ENCODE measurements around the gene HBA1. TPM values are rescaled to one million over a fixed set of nuclear protein-coding genes. Genes with fewer than 3 reads are reported as not detected.
A peak's percentile ranks its signal among the peaks of the same experiment; 100 is the strongest.
"Not testable (repeated sequence)": the region's sequence is repeated elsewhere in the genome, so short reads cannot be mapped to it uniquely, and the experiment has no call there.

The HBA1 gene
- total RNA-seq, 1 donor = not detected

DNA sequence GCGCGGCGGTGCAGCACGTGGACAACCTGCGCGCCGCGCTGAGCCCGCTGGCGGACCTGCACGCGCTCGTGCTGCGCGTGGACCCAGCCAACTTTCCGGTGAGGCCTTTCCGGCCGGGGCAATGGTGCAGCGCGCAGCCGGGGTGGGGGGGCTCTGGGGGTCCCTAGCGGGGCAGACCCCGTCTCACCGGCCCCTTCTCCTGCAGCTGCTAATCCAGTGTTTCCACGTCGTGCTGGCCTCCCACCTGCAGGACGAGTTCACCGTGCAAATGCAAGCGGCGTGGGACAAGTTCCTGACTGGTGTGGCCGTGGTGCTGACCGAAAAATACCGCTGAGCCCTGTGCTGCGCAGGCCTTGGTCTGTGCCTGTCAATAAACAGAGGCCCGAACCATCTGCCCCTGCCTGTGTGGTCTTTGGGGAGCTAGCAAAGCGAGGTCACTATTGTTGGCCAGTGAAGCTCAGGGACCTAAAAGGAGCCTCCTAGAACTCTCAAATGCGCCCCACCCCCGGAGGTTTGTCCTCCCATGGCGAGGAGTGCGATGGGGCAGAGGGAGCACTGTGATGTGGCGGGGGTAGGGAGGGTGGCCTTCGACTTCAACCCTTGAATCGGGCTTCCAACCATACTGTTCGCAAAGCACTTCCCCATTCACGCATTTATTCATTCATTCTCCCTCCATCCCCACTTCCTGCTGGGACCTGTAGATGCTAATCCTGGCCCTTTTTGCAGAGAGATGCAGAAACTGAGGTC lies 9.9 kb upstream of the HBA1 start:
- DNase-seq (ENCODE audit: low read depth) = no peak
- TF ChIP-seq, protein P1, sequence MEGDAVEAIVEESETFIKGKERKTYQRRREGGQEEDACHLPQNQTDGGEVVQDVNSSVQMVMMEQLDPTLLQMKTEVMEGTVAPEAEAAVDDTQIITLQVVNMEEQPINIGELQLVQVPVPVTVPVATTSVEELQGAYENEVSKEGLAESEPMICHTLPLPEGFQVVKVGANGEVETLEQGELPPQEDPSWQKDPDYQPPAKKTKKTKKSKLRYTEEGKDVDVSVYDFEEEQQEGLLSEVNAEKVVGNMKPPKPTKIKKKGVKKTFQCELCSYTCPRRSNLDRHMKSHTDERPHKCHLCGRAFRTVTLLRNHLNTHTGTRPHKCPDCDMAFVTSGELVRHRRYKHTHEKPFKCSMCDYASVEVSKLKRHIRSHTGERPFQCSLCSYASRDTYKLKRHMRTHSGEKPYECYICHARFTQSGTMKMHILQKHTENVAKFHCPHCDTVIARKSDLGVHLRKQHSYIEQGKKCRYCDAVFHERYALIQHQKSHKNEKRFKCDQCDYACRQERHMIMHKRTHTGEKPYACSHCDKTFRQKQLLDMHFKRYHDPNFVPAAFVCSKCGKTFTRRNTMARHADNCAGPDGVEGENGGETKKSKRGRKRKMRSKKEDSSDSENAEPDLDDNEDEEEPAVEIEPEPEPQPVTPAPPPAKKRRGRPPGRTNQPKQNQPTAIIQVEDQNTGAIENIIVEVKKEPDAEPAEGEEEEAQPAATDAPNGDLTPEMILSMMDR (IDR thresholded peaks at IDR 0.05; ENCODE audit: insufficient read depth, low read length) = no peak
- no peak overlapping the region for H3K4me3 ChIP-seq (ENCODE audit: low read depth, low read length)

DNA sequence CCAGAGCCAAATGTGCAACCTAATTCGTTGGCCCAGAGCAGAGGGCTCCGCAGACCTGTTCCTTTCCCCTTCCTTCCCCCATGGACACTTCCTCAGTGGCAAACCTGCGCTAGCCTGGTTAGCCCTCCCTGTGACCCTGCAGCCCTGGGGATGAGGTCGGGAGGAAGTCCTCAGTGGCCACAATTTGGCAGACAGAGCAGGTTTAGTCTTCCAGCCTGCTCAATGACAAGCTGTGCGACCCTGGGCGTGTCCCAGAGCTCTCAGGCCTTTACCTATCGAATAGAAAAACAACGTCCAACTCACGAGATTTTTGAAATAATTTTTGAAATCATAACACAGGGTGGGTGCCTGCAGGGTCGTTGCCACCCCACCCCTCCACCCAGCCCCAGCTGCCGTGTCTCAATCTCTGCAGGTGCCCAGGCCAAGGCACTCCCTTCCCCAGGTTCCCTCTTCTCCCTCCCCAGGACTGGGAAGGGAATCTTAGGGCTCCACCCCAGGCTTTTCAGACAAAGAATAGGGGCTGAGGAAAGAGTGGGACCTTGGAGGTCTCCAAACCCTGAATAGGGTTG lies 9.3 kb upstream of the HBA1 start:
- TF ChIP-seq, protein P1 (IDR thresholded peaks at IDR 0.05; ENCODE audit: insufficient read depth, low read length) = no peak
- no peak for DNase-seq (ENCODE audit: low read depth)
- no peak overlapping the region for H3K4me3 ChIP-seq (ENCODE audit: low read depth, low read length)

DNA sequence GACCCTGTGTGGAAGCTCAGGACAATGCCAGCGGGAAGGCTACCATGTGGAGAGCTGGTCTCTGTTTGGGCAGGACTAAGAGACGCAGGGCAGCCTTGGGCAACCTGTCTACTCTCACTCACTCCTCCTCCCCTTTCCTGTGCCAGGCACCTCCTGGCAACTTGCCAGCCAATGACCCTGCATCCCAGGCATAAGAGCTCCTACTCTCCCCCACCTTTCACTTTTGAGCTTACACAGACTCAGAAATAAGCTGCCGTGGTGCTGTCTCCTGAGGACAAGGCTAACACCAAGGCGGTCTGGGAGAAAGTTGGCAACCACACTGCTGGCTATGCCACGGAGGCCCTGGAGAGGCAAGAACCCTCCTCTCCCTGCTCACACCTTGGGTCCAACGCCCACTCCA lies 8.1 kb upstream of the HBA1 start:
- no peak for DNase-seq (ENCODE audit: low read depth)
- H3K4me3 ChIP-seq (ENCODE audit: low read depth, low read length) = no peak overlapping the region
- TF ChIP-seq, protein P1 (IDR thresholded peaks at IDR 0.05; ENCODE audit: insufficient read depth, low read length) = no peak

DNA sequence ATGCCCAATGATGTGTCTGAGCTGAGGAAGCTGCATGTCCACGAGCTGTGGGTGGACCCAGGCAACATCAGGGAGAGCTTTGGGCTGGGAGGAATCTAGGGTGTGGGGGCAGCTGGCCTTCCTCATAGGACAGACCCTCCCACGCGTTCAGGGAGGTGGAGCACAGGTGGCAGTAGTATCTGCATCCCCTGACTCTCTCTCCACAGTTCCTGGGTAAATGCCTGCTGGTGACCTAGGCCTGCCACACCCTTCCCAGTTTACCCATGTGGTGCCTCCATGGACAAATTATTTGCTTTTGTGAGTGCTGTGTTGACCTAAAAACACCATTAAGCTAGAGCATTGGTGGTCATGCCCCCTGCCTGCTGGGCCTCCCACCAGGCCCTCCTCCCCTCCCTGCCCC lies 7.5 kb upstream of the HBA1 start:
- no peak overlapping the region for H3K4me3 ChIP-seq (ENCODE audit: low read depth, low read length)
- DNase-seq (ENCODE audit: low read depth) = no peak
- TF ChIP-seq, protein P1 (IDR thresholded peaks at IDR 0.05; ENCODE audit: insufficient read depth, low read length) = no peak

DNA sequence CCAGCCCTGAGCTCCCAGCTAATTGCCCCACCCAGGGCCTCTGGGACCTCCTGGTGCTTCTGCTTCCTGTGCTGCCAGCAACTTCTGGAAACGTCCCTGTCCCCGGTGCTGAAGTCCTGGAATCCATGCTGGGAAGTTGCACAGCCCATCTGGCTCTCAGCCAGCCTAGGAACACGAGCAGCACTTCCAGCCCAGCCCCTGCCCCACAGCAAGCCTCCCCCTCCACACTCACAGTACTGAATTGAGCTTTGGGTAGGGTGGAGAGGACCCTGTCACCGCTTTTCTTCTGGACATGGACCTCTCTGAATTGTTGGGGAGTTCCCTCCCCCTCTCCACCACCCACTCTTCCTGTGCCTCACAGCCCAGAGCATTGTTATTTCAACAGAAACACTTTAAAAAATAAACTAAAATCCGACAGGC lies 6.4 kb upstream of the HBA1 start:
- peak; percentile 23 for DNase-seq (ENCODE audit: low read depth)
- H3K4me3 ChIP-seq (ENCODE audit: low read depth, low read length) = not testable (repeated sequence)

DNA sequence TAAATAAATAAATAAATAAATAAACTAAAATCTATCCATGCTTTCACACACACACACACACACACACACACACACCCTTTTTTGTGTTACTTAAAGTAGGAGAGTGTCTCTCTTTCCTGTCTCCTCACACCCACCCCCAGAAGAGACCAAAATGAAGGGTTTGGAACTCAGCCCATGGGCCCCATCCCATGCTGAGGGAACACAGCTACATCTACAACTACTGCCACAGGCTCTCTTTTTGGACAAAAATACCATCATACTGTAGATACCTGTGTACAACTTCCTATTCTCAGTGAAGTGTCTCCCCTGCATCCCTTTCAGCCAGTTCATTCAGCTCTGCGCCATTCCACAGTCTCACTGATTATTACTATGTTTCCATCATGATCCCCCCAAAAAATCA lies 5.7 kb upstream of the HBA1 start:
- TF ChIP-seq, protein P1 (IDR thresholded peaks at IDR 0.05; ENCODE audit: insufficient read depth, low read length) = no peak
- DNase-seq (ENCODE audit: low read depth) = no peak
- H3K4me3 ChIP-seq (ENCODE audit: low read depth, low read length) = no peak overlapping the region

DNA sequence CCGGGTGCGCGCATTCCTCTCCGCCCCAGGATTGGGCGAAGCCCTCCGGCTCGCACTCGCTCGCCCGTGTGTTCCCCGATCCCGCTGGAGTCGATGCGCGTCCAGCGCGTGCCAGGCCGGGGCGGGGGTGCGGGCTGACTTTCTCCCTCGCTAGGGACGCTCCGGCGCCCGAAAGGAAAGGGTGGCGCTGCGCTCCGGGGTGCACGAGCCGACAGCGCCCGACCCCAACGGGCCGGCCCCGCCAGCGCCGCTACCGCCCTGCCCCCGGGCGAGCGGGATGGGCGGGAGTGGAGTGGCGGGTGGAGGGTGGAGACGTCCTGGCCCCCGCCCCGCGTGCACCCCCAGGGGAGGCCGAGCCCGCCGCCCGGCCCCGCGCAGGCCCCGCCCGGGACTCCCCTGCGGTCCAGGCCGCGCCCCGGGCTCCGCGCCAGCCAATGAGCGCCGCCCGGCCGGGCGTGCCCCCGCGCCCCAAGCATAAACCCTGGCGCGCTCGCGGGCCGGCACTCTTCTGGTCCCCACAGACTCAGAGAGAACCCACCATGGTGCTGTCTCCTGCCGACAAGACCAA lies 4.0 kb upstream of the HBA1 start, which contains the start of gene HBA2:
HBA2 (plus strand) TSS at position 503 of the 568 bp plus-strand sequence; CDS start at position 540, 37 bp downstream.
- not testable (repeated sequence) for DNase-seq (ENCODE audit: low read depth); H3K4me3 ChIP-seq (ENCODE audit: low read depth, low read length)

DNA sequence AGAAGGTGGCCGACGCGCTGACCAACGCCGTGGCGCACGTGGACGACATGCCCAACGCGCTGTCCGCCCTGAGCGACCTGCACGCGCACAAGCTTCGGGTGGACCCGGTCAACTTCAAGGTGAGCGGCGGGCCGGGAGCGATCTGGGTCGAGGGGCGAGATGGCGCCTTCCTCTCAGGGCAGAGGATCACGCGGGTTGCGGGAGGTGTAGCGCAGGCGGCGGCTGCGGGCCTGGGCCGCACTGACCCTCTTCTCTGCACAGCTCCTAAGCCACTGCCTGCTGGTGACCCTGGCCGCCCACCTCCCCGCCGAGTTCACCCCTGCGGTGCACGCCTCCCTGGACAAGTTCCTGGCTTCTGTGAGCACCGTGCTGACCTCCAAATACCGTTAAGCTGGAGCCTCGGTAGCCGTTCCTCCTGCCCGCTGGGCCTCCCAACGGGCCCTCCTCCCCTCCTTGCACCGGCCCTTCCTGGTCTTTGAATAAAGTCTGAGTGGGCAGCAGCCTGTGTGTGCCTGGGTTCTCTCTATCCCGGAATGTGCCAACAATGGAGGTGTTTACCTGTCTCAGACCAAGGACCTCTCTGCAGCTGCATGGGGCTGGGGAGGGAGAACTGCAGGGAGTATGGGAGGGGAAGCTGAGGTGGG lies 3.1 kb upstream of the HBA1 start:
- not testable (repeated sequence) for H3K4me3 ChIP-seq (ENCODE audit: low read depth, low read length); DNase-seq (ENCODE audit: low read depth)

DNA sequence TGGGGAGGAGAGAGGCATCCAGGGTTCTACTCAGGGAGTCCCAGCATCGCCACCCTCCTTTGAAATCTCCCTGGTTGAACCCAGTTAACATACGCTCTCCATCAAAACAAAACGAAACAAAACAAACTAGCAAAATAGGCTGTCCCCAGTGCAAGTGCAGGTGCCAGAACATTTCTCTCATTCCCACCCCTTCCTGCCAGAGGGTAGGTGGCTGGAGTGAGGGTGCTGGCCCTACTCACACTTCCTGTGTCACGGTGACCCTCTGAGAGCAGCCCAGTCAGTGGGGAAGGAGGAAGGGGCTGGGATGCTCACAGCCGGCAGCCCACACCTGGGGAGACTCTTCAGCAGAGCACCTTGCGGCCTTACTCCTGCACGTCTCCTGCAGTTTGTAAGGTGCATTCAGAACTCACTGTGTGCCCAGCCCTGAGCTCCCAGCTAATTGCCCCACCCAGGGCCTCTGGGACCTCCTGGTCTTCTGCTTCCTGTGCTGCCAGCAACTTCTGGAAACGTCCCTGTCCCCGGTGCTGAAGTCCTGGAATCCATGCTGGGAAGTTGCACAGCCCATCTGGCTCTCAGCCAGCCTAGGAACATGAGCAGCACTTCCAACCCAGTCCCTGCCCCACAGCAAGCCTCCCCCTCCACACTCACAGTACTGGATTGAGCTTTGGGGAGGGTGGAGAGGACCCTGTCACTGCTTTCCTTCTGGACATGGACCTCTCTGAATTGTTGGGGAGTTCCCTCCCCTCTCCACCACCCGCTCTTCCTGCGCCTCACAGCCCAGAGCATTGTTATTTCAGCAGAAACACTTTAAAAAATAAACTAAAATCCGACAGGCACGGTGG lies 2.3 kb upstream of the HBA1 start:
- H3K4me3 ChIP-seq (ENCODE audit: low read depth, low read length); DNase-seq (ENCODE audit: low read depth): not testable (repeated sequence)

All from fibroblast of the aortic adventitia (primary cell).